Nasal cavity respiratory epithelium epithelial cell of viscerocranial mucosa (primary cell): ENCODE measurements around the gene HAUS5. TPM values are rescaled to one million over a fixed set of nuclear protein-coding genes. Genes with fewer than 3 reads are reported as not detected.

ENCODE experiments used
- total RNA-seq: library from RNA; depleted of rRNA; stranded (reverse); fragments of >200 nt; gene quantifications from 2 replicates; pipeline ENCODE4 v1.2.3, GENCODE V29; 2014

Gene HAUS5, protein sequence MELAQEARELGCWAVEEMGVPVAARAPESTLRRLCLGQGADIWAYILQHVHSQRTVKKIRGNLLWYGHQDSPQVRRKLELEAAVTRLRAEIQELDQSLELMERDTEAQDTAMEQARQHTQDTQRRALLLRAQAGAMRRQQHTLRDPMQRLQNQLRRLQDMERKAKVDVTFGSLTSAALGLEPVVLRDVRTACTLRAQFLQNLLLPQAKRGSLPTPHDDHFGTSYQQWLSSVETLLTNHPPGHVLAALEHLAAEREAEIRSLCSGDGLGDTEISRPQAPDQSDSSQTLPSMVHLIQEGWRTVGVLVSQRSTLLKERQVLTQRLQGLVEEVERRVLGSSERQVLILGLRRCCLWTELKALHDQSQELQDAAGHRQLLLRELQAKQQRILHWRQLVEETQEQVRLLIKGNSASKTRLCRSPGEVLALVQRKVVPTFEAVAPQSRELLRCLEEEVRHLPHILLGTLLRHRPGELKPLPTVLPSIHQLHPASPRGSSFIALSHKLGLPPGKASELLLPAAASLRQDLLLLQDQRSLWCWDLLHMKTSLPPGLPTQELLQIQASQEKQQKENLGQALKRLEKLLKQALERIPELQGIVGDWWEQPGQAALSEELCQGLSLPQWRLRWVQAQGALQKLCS
- 3.1 and 4.6 TPM in 2 replicates for total RNA-seq

DNA sequence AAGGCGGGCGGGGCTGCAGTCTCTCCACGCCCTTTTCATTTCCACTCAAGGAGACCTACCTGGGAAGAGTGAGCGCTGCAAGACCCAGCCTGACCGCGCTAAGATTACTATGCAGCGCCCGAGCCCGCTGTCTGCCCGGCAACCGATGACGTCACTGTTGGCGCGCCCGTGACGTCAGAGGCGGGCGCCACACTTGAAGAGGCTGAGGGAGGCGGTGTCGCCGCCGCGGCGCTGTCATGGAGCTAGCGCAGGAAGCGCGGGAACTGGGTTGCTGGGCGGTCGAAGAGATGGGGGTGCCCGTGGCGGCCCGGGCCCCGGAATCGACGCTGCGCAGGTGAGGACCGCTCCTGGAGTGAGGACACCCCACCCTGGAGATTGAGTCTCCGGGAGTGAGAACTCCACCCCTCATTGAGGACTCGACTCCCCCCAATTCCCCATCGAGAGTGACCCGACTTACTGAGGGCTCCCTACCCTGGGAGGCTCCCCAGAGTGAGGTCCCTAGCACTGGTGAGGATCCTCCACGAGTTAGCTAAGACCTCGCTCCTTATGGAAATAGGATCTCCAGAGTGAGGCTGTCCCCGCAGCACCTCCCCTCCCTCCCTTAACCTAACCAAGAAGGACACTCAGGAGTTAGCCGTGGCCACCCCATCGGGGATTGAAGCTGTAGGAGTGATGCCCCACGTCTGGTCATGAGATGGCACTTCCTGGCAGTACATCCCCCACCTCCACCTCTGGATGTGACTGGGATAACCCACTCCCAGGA, at the start of gene HAUS5:
Gene HAUS5, plus strand, starts transcription at position 177 of the 763 bp plus-strand sequence. Its CDS starts 60 bp downstream, at position 237.

DNA sequence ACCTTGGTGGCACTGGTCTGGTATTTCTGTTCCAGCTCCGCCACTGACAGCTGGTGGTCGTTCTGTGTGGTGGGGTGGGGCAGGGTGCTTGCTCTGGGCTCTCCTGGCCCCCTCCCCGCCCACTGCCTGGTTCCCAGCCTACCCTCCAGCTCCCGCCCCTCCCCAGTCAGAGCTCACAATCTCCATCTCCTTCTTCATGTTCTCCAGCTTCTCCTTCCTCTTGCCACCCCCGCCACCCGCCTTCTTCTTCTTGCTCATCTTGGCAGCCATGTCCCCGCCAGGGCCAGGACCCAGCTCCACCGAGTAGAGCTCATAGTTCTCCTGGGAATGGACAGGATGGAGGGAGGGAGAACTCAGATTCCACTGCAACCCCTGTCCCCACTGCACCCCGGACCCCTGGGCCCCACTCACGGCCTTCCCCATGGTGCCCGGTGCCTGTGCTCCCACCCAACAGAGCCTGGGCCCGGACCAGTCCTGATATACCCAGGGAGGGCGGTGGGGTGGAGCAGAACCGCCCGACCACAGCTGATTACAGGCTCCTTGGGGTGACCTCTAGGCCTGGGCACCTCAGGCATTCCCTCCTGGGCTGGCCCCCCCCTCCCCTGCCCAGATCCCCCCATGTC, 49.2 kb upstream of the HAUS5 start, which contains the start of gene ATP4A:
Gene ATP4A, minus strand, starts transcription at position 452 of the 623 bp plus-strand sequence. Its CDS starts 29 bp downstream, at position 423.

GRCh38 chr19:35585848-35586247, 26.7 kb upstream of the HAUS5 start, which contains the start of gene PMIS2:
TSS of gene PMIS2 (plus strand) at chr19:35586173. CDS start at chr19:35586260, 87 bp downstream.

DNA sequence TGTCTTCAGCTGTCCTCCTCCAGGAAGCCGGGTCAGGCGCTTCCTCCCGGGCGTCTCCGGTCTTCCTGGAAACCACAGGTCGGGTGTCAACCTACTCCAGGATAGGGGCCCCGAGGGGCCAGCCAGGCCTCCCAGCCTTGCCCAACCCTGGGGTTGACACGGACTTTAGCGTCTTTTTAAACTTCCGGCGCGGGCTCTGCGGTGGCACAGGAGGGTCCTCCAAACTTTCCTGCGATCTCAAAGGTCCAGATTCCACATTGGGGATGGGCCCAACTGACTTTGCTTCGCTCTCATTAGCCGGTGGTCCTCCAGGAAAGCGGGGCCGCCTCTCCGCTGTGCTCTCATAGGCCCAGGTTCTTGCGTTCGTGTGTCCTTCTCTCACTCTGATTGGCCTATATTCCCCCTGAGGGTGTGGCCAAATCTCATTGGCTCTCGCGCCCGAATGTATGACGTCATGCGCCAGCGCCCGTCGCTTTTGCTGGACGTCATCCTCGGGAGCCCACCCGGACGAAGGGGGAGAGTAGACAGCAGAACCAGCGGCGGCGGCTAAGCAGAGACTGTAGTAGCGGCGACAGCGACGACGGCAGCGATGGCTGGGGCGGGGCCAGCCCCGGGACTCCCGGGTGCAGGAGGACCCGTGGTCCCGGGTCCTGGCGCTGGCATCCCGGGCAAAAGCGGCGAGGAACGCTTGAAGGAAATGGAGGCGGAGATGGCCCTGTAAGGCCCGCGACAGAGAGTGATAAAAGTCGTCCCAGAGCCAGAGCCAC, 16.2 kb downstream of the HAUS5 start, which contains the start of gene RBM42:
Gene RBM42, plus strand, starts transcription at position 472 of the 767 bp plus-strand sequence. Its CDS starts 118 bp downstream, at position 590.

DNA sequence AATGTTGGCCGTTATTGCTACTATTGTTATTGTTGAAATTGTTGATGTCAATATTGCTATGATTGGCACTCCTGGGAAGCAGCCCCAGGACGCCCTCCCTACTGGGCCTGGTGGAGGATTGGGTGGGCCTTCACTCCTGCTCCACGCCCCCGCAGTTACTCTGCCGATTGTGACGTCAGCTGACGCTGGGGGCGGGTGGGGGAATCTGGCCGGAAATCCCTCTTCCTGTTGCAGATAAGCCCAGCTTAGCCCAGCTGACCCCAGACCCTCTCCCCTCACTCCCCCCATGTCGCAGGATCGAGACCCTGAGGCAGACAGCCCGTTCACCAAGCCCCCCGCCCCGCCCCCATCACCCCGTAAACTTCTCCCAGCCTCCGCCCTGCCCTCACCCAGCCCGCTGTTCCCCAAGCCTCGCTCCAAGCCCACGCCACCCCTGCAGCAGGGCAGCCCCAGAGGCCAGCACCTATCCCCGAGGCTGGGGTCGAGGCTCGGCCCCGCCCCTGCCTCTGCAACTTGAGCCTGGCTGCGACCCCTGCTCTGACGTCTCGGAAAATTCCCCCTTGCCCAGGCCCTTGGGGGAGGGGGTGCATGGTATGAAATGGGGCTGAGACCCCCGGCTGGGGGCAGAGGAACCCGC, 29.1 kb downstream of the HAUS5 start, which contains the start of gene ETV2:
Gene ETV2, plus strand, starts transcription at position 231 of the 637 bp plus-strand sequence. CDS start 716 bp downstream, outside the sequence.

DNA sequence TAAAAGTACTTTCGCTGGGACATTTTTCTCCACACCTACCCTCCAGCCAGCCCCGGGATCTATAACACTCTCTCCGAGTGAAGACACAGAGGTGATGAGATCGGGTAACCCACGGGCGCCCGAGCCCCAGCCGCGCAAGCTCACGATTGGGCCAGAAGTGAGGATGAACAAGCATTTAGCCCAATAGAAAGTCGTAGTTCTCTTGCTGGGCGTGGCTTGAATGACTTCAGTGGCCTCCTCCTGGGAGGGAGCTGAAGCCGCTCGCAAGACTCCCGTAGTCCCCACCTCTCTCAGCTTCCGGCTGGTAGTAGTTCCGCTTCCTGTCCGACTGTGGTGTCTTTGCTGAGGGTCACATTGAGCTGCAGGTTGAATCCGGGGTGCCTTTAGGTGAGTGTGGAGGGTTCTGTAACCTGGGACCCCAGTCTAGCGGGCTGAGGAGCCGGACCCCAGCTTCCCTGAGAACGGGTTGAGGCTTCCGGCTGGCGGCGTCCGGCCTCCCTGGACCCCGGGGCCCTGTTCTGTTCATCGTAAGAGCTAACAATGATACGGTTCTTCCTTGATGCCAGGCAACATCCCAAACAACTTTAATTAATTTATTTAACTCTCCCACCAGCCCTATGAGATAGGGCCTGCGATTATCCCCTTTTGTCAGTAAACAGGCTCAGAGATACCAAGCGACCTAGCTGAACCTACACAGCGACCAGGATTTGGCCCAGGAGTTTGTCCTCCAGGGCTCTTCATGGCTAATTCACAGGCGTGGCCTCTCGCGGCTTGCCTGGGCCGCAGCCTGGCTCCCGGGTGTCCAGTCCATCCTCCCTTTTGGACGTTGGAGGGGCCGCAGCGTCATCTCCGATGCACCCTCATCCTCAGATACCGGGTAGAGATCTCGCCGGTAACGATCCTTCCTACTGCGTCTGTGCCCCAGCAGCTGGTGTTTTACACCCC, 35.8 kb downstream of the HAUS5 start, which contains the start of gene COX6B1:
Gene COX6B1, plus strand, starts transcription at position 307 of the 945 bp plus-strand sequence. CDS start 2,921 bp downstream, outside the sequence.

GRCh38 chr19:35666251-35666913, 53.8 kb downstream of the HAUS5 start, which contains the start of gene UPK1A:
TSS of gene UPK1A (plus strand) at chr19:35666517. CDS start at chr19:35666813, 296 bp downstream.

Other genes with a start within 250 kb of the HAUS5 start
- not detected in 2 replicates for gene GPR42, start 241.7 kb upstream of the HAUS5 start, total RNA-seq
- gene FFAR2, start 164.5 kb upstream of the HAUS5 start, total RNA-seq, result not detected in 2 replicates
- gene KRTDAP, start 122.3 kb upstream of the HAUS5 start, total RNA-seq, result 0.28 and 13.7 TPM in 2 replicates
- gene DMKN, start 99.1 kb upstream of the HAUS5 start, total RNA-seq, result 78.4 and 142 TPM in 2 replicates
- gene SBSN, start 84.4 kb upstream of the HAUS5 start, total RNA-seq, result 16.5 and 67.3 TPM in 2 replicates
- gene GAPDHS, start 79.3 kb upstream of the HAUS5 start, total RNA-seq, result not detected in 2 replicates
- gene TMEM147, start 67.1 kb upstream of the HAUS5 start, total RNA-seq, result 99.0 and 109 TPM in 2 replicates
- not detected in 2 replicates for gene ATP4A, start 49.1 kb upstream of the HAUS5 start, total RNA-seq
- gene PMIS2, start 26.6 kb upstream of the HAUS5 start, total RNA-seq, result not detected in 2 replicates
- gene RBM42, start 16.3 kb downstream of the HAUS5 start, total RNA-seq, result 33.2 and 37.9 TPM in 2 replicates
- gene ETV2, start 29.0 kb downstream of the HAUS5 start, total RNA-seq, result 0.34 TPM in 1 of 2 replicates, not detected in the other
- gene COX6B1, start 35.6 kb downstream of the HAUS5 start, total RNA-seq, result 88.5 and 102 TPM in 2 replicates
- gene UPK1A, start 53.8 kb downstream of the HAUS5 start, total RNA-seq, result not detected in 2 replicates
- not detected in 2 replicates for gene ZBTB32, start 91.8 kb downstream of the HAUS5 start, total RNA-seq
- 4.1 and 21.1 TPM in 2 replicates for gene KMT2B, start 105.3 kb downstream of the HAUS5 start, total RNA-seq
- under 0.01 and 0.43 TPM in 2 replicates for gene IGFLR1, start 129.7 kb downstream of the HAUS5 start, total RNA-seq
- 9.1 and 12.6 TPM in 2 replicates for gene U2AF1L4, start 132.7 kb downstream of the HAUS5 start, total RNA-seq
- gene PSENEN, start 132.9 kb downstream of the HAUS5 start, total RNA-seq, result 14.9 and 15.7 TPM in 2 replicates
- 5.8 and 7.3 TPM in 2 replicates for gene LIN37, start 135.8 kb downstream of the HAUS5 start, total RNA-seq
- under 0.01 and 0.28 TPM in 2 replicates for gene HSPB6, start 144.3 kb downstream of the HAUS5 start, total RNA-seq
- gene PROSER3, start 145.4 kb downstream of the HAUS5 start, total RNA-seq, result 2.1 and 5.7 TPM in 2 replicates
- gene ARHGAP33, start 162.8 kb downstream of the HAUS5 start, total RNA-seq, result 0.57 TPM in 1 of 2 replicates, not detected in the other
- not detected in 2 replicates for gene PRODH2, start 200.1 kb downstream of the HAUS5 start, total RNA-seq
- not detected in 2 replicates for gene NPHS1, start 239.8 kb downstream of the HAUS5 start, total RNA-seq
- not detected in 2 replicates for gene KIRREL2, start 244.2 kb downstream of the HAUS5 start, total RNA-seq